H1 (cell line): ENCODE measurements around the gene DBX1. TPM values are rescaled to one million over a fixed set of nuclear protein-coding genes. Genes with fewer than 3 reads are reported as not detected.

ENCODE experiments used
- CTCF ChIA-PET: fragments of 300-600 bp; sonication (Branson Sonifier 250); formaldehyde crosslinking; loops from one replicate; lab custom pipeline; 2021; ENCODE audit not compliant: partially characterized antibody; lab: Charles Lee
- POLR2A ChIA-PET: fragments of 300-600 bp; sonication (Branson Sonifier 250); formaldehyde crosslinking; loops from one replicate; lab custom pipeline; 2021; ENCODE audit warnings: inconsistent platforms; ENCODE audit not compliant: partially characterized antibody; lab: Charles Lee
- DNase-seq, 2 experiments: peaks; one replicate each; pipeline versions ENCODE4 v3.0.0 to v3.0.0-alpha.2; 2010 to 2022; ENCODE audit warnings: low spot score in 2 of 2, low read depth in 1 of 2, mixed read lengths in 1 of 2
- FAIRE-seq: peaks from 2 replicates; lab custom pipeline; 2011; peaks lifted over from hg19 to GRCh38; lab: Jason Lieb, UNC
- H2AFZ ChIP-seq: 2 replicates; pipeline ENCODE4 v1.8.1; 2012; ENCODE audit warnings: low read length, inconsistent platforms
- H2AK5ac ChIP-seq: 2 replicates; pipeline ENCODE4 v1.6.1; 2013; ENCODE audit warnings: low read depth, low read length
- H2BK120ac ChIP-seq: replicated peaks from 2 replicates; pipeline ENCODE3; 2013; ENCODE audit warnings: low read depth, low read length, inconsistent platforms
- H2BK12ac ChIP-seq: 2 replicates; pipeline ENCODE4 v1.6.1; 2013; ENCODE audit warnings: low read depth, low read length
- H2BK15ac ChIP-seq: 2 replicates; pipeline ENCODE4 v1.6.1; 2013; ENCODE audit warnings: low read length
- H2BK20ac ChIP-seq: 2 replicates; pipeline ENCODE4 v1.6.1; 2013; ENCODE audit warnings: low read length
- H2BK5ac ChIP-seq: 2 replicates; pipeline ENCODE4 v1.6.1; 2013; ENCODE audit warnings: low read depth, low read length
- H3K14ac ChIP-seq: 2 replicates; pipeline ENCODE4 v1.6.1; 2013; ENCODE audit warnings: inconsistent platforms; ENCODE audit not compliant: insufficient read length
- H3K18ac ChIP-seq: 2 replicates; pipeline ENCODE4 v1.6.1; 2013; ENCODE audit warnings: low read length; ENCODE audit errors: extremely low read depth
- H3K23ac ChIP-seq: 2 replicates; pipeline ENCODE4 v1.6.1; 2013; ENCODE audit warnings: inconsistent platforms; ENCODE audit not compliant: insufficient read length
- H3K23me2 ChIP-seq: 2 replicates; pipeline ENCODE4 v1.6.1; 2013; ENCODE audit warnings: low read depth, low read length
- H3K27ac ChIP-seq: 2 replicates; pipeline ENCODE4 v1.6.1; 2011; ENCODE audit warnings: low read depth, low read length, inconsistent platforms
- H3K27me3 ChIP-seq, 4 experiments: replicated peaks in 1 of 4; 1 replicate in 1 of 4; 2 replicates in 3 of 4; pipeline versions ENCODE4 v1.6.1 to v1.8.1; 2011 to 2013; ENCODE audit warnings: low read length in 3 of 4, mild to moderate bottlenecking in 3 of 4, inconsistent platforms in 2 of 4, mixed read lengths in 2 of 4, moderate library complexity in 1 of 4; ENCODE audit not compliant: control insufficient read depth in 3 of 4, insufficient read depth in 3 of 4; ENCODE audit errors: extremely low read depth in 1 of 4
- H3K36me3 ChIP-seq, 4 experiments: 2 replicates each; pipeline versions ENCODE4 v1.6.1 to v1.8.1; 2011 to 2013; ENCODE audit warnings: mild to moderate bottlenecking in 4 of 4, low read length in 3 of 4, moderate library complexity in 2 of 4, control low read depth in 1 of 4, inconsistent platforms in 1 of 4; ENCODE audit not compliant: insufficient read depth in 4 of 4, control insufficient read depth in 2 of 4
- H3K4ac ChIP-seq: replicated peaks from 2 replicates; pipeline ENCODE3; 2013; ENCODE audit warnings: low read length, low read depth, mixed read lengths, inconsistent platforms; ENCODE audit not compliant: insufficient read length
- H3K4me1 ChIP-seq, 4 experiments: replicated peaks in 1 of 4; 1 replicate in 1 of 4; 2 replicates in 3 of 4; pipeline versions ENCODE4 v1.6.1 to v1.8.1; 2011 to 2013; ENCODE audit warnings: low read length in 3 of 4, inconsistent platforms in 2 of 4, mixed read lengths in 1 of 4; ENCODE audit not compliant: insufficient read depth in 4 of 4, control insufficient read depth in 3 of 4
- H3K4me2 ChIP-seq, 2 experiments: 2 replicates each; pipeline versions ENCODE4 v1.6.1 to v1.8.1; 2011 to 2013; ENCODE audit warnings: low read depth in 2 of 2, low read length in 2 of 2, control low read depth in 1 of 2, inconsistent platforms in 1 of 2, mild to moderate bottlenecking in 1 of 2; ENCODE audit not compliant: insufficient read depth in 1 of 2
- H3K4me3 ChIP-seq, 4 experiments: fragments of 200-600, 300-600 bp in 1 of 4; sonication (generic), shearing (Covaris generic), sonication (Bioruptor Twin) in 1 of 4; 2 replicates each; pipeline versions ENCODE4 v1.5.1 to v1.8.1; 2011 to 2016; ENCODE audit warnings: low read length in 4 of 4, low read depth in 3 of 4, control low read depth in 2 of 4, inconsistent platforms in 2 of 4, mild to moderate bottlenecking in 2 of 4, mixed read lengths in 1 of 4, moderate library complexity in 1 of 4; ENCODE audit not compliant: insufficient read depth in 2 of 4; ENCODE audit errors: extremely low read depth in 1 of 4
- H3K56ac ChIP-seq: replicated peaks from 2 replicates; pipeline ENCODE3; 2013; ENCODE audit warnings: low read depth, mild to moderate bottlenecking, mixed read lengths, low read length, inconsistent platforms; ENCODE audit not compliant: insufficient read length
- H3K79me1 ChIP-seq: 2 replicates; pipeline ENCODE4 v1.6.1; 2013; ENCODE audit warnings: low read depth, low read length, control low read depth
- H3K79me2 ChIP-seq, 2 experiments: 2 replicates each; pipeline versions ENCODE4 v1.6.1 to v1.8.1; 2012 to 2013; ENCODE audit warnings: low read length in 2 of 2, mild to moderate bottlenecking in 2 of 2, inconsistent platforms in 1 of 2; ENCODE audit not compliant: insufficient read depth in 2 of 2, control insufficient read depth in 1 of 2
- H3K9ac ChIP-seq, 4 experiments: replicated peaks in 1 of 4; 1 replicate in 1 of 4; 2 replicates in 3 of 4; pipeline versions ENCODE4 v1.6.1 to v1.8.1; 2011 to 2013; ENCODE audit warnings: low read depth in 3 of 4, low read length in 3 of 4, control low read depth in 2 of 4, mild to moderate bottlenecking in 2 of 4, moderate library complexity in 2 of 4, inconsistent platforms in 1 of 4; ENCODE audit errors: extremely low read depth in 1 of 4
- H3K9me3 ChIP-seq, 2 experiments: 2 replicates each; pipeline versions ENCODE4 v1.6.1 to v1.8.1; 2012 to 2013; ENCODE audit warnings: mild to moderate bottlenecking in 2 of 2, moderate library complexity in 2 of 2, control low read depth in 1 of 2, inconsistent platforms in 1 of 2, low read depth in 1 of 2, low read length in 1 of 2, mixed read lengths in 1 of 2; ENCODE audit not compliant: insufficient read depth in 2 of 2
- H4K20me1 ChIP-seq, 2 experiments: replicated peaks in 1 of 2; 2 replicates each; pipeline versions ENCODE3 to v1.8.1; 2011 to 2013; ENCODE audit warnings: inconsistent platforms in 2 of 2, low read length in 2 of 2, mild to moderate bottlenecking in 1 of 2; ENCODE audit not compliant: insufficient read depth in 2 of 2, control insufficient read depth in 1 of 2
- H4K5ac ChIP-seq: 2 replicates; pipeline ENCODE4 v1.6.1; 2013; ENCODE audit warnings: low read length, low read depth, mixed read lengths, inconsistent platforms; ENCODE audit not compliant: insufficient read length
- H4K8ac ChIP-seq: 2 replicates; pipeline ENCODE4 v1.8.0; 2013; ENCODE audit warnings: mild to moderate bottlenecking, moderate library complexity, low read length, inconsistent platforms; ENCODE audit not compliant: insufficient read depth; ENCODE audit errors: extremely low read depth
- H4K91ac ChIP-seq: replicated peaks from 2 replicates; pipeline ENCODE3; 2013; ENCODE audit warnings: low read length, mixed read lengths, inconsistent platforms; ENCODE audit not compliant: insufficient read length
- CTCF ChIP-seq, 3 experiments: IDR thresholded peaks; 1 replicate in 2 of 3; 2 replicates in 1 of 3; pipeline versions ENCODE4 v1.5.1 to v1.6.1; 2011; ENCODE audit warnings: low read length in 3 of 3, mild to moderate bottlenecking in 3 of 3, inconsistent platforms in 2 of 3, low read depth in 1 of 3, moderate library complexity in 1 of 3; ENCODE audit not compliant: insufficient read depth in 1 of 3; ENCODE audit errors: control extremely low read depth in 1 of 3
- RNF2 ChIP-seq: fragments of 200-900, 300-1000 bp; sonication (generic); IDR thresholded peaks from 2 replicates; pipeline ENCODE4 v1.7.1; 2016; ENCODE audit warnings: borderline replicate concordance, low read depth, mild to moderate bottlenecking, antibody characterized with exemption, low read length; ENCODE audit not compliant: poor library complexity, severe bottlenecking; ENCODE audit errors: missing control alignments
- WGBS, 2 experiments: shearing (Covaris generic) in 1 of 2; methylation state at CpG; one replicate each; pipeline versions ENCODE4 v1.1.6 to v1.1.7; 2013 to 2015; ENCODE audit warnings: low lambda C conversion rate in 2 of 2, mixed read lengths in 2 of 2, inconsistent platforms in 1 of 2, low coverage in 1 of 2, missing lambda C conversion rate in 1 of 2; ENCODE audit not compliant: insufficient replicate concordance in 2 of 2, insufficient coverage in 1 of 2, insufficient read length in 1 of 2; ENCODE audit errors: extremely low coverage in 1 of 2, missing lambda C conversion rate in 1 of 2; 5-methylcytosine and 5-hydroxymethylcytosine counted together
- long read RNA-seq, 2 experiments: library from RNA in 1 of 2; library from capped mRNA in 1 of 2; stranded (forward); transcript quantifications; one replicate each; pipeline ENCODE4 v2.0.0, GENCODE V29; 2021; ENCODE audit warnings: inconsistent platforms in 1 of 2
- polyA minus RNA-seq, 3 experiments: library from RNA; depleted of rRNA, polyadenylated mRNA; stranded (reverse); fragments of >200 nt; gene quantifications; 1 replicate in 2 of 3; 2 replicates in 1 of 3; pipeline ENCODE4 v1.2.3, GENCODE V29; 2011
- polyA plus RNA-seq, 7 experiments: library from polyadenylated mRNA; depleted of rRNA in 3 of 7; stranded (reverse) in 5 of 7; unstranded in 2 of 7; fragments of >200 nt in 5 of 7; fragments of 200-250 nt in 2 of 7; gene quantifications; 1 replicate in 5 of 7; 2 replicates in 1 of 7; 4 replicates in 1 of 7; pipeline versions ENCODE4 v1.2.1 to v1.2.3, GENCODE V29; 2011 to 2013; ENCODE audit warnings: missing spikeins in 2 of 7, mixed read lengths in 2 of 7
- total RNA-seq: library from RNA; stranded (reverse); fragmentation: NEBNext Ultra II Directional; extraction: Animal tissue kit (Norgen Biotek cat#: 25700); gene quantifications from 2 replicates; pipeline ENCODE4 v1.2.1, GENCODE V29; 2021

Gene DBX1
- total RNA-seq (not detected in 2 replicates), polyA plus RNA-seq (2011; rRNA removed) (0.05 TPM in 1 of 2 replicates, not detected in the other), polyA minus RNA-seq (2011; rRNA and poly(A)+ RNA removed) (not detected in 2 replicates)
- 0.09 TPM for polyA plus RNA-seq (2011; cell fraction: cytosol; rRNA removed)
- not detected for polyA plus RNA-seq (2011; cell fraction: nucleus; rRNA removed)
- 0.19 TPM in 1 of 4 replicates, not detected in the others for polyA plus RNA-seq (2012, experiment 1 of 2)
- not detected for polyA plus RNA-seq (2012, experiment 2 of 2)
- polyA plus RNA-seq (2013, experiment 1 of 2) = 0.04 TPM
- polyA plus RNA-seq (2013, experiment 2 of 2) = not detected
- polyA minus RNA-seq (2011; cell fraction: cytosol; rRNA and poly(A)+ RNA removed) = not detected
- not detected for polyA minus RNA-seq (2011; cell fraction: nucleus; rRNA and poly(A)+ RNA removed)
- long read RNA-seq, experiment 1 = 0 reads
- long read RNA-seq, experiment 2 = 0 reads

GRCh38 chr11:20160425-20161229 lies at the start of gene DBX1:
TSS of gene DBX1 (minus strand) at chr11:20160475. CDS start at chr11:20160324, 151 bp downstream.
- ChIA-PET CTCF (interaction anchor here (0.6 to 5.6 kb wide), 7 partner anchors 9 to 387 kb away, joined by 3 to 33 read pairs (median 5); no protein-coding TSS in a partner anchor), POLR2A (interaction anchor here (0.9 kb wide), 1 partner anchor 204 kb away, joined by 3 read pairs; no protein-coding TSS in a partner anchor)
- Histone ChIP-seq H4K20me1 (peaks cover 7 to 18% of the 10 kb centered on the region in 2 experiments), H3K18ac (no peak within 1 kb of the TSS), H3K4me2 (peak within 1 kb of the TSS; percentile 78 to 85), H3K56ac (no peak within 1 kb of the TSS), H2BK20ac (no peak within 1 kb of the TSS), H3K79me2 (no peaks in the 10 kb centered on the region), H3K9me3 (no peaks in the 10 kb centered on the region), H3K9ac (no peak within 1 kb of the TSS), H3K14ac (no peak within 1 kb of the TSS), H2AFZ (no peak within 1 kb of the TSS), H2BK120ac (no peak within 1 kb of the TSS), H2AK5ac (no peak within 1 kb of the TSS), H3K4ac (no peak within 1 kb of the TSS), H4K8ac (no peak within 1 kb of the TSS; the same call in 1 of the 2 replicates), H2BK12ac (peak within 1 kb of the TSS; percentile 55; the same call in 1 of the 2 replicates), H3K23ac (no peak within 1 kb of the TSS), H2BK15ac (peak within 1 kb of the TSS; percentile 88; the same call in 1 of the 2 replicates), H3K36me3 (no peaks in the 10 kb centered on the region), H4K5ac (no peak within 1 kb of the TSS), H3K79me1 (no peaks in the 10 kb centered on the region), H2BK5ac (no peak within 1 kb of the TSS), H3K27ac (no peak within 1 kb of the TSS), H3K4me1 (peaks cover 15 to 51% (median 24%) of the 10 kb centered on the region in 4 experiments), H3K27me3 (peaks cover 62 to 99% (median 97%) of the 10 kb centered on the region in 4 experiments), H3K4me3 (peak within 1 kb of the TSS in 3 of 4 experiments; percentile 25 to 56 (median 36); a peak in 4 of 8 replicates), H3K23me2 (peaks cover 28% of the 10 kb centered on the region), H4K91ac (no peak within 1 kb of the TSS)
- no peak for TF ChIP-seq CTCF (IDR thresholded peaks at IDR 0.05; ENCODE audit: control extremely low read depth in 1 of 3, insufficient read depth in 1 of 3, low read depth in 1 of 3, low read length in 3 of 3)
- peak; percentile 5 for TF ChIP-seq RNF2
- 4% methylated on average over 30 of the region's 30 CpGs; no CpG with 5 or more reads in 1 of the 2 experiments for WGBS, 2 experiments
- no peak for FAIRE-seq
- DNase-seq = no peak
